H9 (cell line): ENCODE results near the gene AGAP3. TPM values are rescaled to one million over a fixed set of nuclear protein-coding genes. Genes with fewer than 3 reads are reported as not detected.
A peak's percentile ranks its signal among the peaks of the same experiment; 100 is the strongest.

Source experiments
- DNase-seq: peaks from one replicate; pipeline ENCODE4 v3.0.0-alpha.2; 2017
- H2AFZ ChIP-seq: one replicate; pipeline ENCODE4 v1.6.1; 2013; ENCODE audit warnings: mild to moderate bottlenecking, low read length, control low read depth, moderate library complexity
- H2AK5ac ChIP-seq: 2 replicates; pipeline ENCODE4 v1.6.1; 2013; ENCODE audit warnings: low read length, control low read depth, mixed read lengths; ENCODE audit not compliant: insufficient read length
- H2BK120ac ChIP-seq: one replicate; pipeline ENCODE4 v1.6.1; 2013; ENCODE audit warnings: low read depth, mild to moderate bottlenecking, low read length, control low read depth, inconsistent platforms; ENCODE audit not compliant: poor library complexity, severe bottlenecking
- H2BK12ac ChIP-seq: 2 replicates; pipeline ENCODE4 v1.6.1; 2013; ENCODE audit warnings: low read length, control low read depth, mixed read lengths, low read depth; ENCODE audit not compliant: insufficient read length
- H2BK15ac ChIP-seq: 2 replicates; pipeline ENCODE4 v1.6.1; 2013; ENCODE audit warnings: low read depth, low read length, control low read depth
- H2BK20ac ChIP-seq: one replicate; pipeline ENCODE4 v1.6.1; 2013; ENCODE audit warnings: low read depth, mild to moderate bottlenecking, low read length, control low read depth, inconsistent platforms; ENCODE audit not compliant: poor library complexity, severe bottlenecking
- H2BK5ac ChIP-seq: 2 replicates; pipeline ENCODE4 v1.6.1; 2013; ENCODE audit warnings: low read length, control low read depth, mixed read lengths; ENCODE audit not compliant: insufficient read length
- H3K14ac ChIP-seq: 2 replicates; pipeline ENCODE4 v1.6.1; 2013; ENCODE audit warnings: low read length, control low read depth; ENCODE audit not compliant: insufficient read depth
- H3K18ac ChIP-seq: 2 replicates; pipeline ENCODE4 v1.6.1; 2013; ENCODE audit warnings: low read depth, mild to moderate bottlenecking, mixed read lengths, low read length, control low read depth; ENCODE audit not compliant: insufficient read length
- H3K23ac ChIP-seq: 2 replicates; pipeline ENCODE4 v1.6.1; 2013; ENCODE audit warnings: low read length, control low read depth, mixed read lengths, low read depth; ENCODE audit not compliant: insufficient read length
- H3K23me2 ChIP-seq: 2 replicates; pipeline ENCODE4 v1.6.1; 2013; ENCODE audit warnings: low read depth, mild to moderate bottlenecking, mixed read lengths, low read length, control low read depth; ENCODE audit not compliant: insufficient read length, poor library complexity, severe bottlenecking
- H3K27ac ChIP-seq: 2 replicates; pipeline ENCODE4 v1.5.1; 2013; ENCODE audit warnings: low read length, control low read depth, mixed read lengths, low read depth; ENCODE audit not compliant: insufficient read length
- H3K27me3 ChIP-seq: 2 replicates; pipeline ENCODE4 v1.6.1; 2013; ENCODE audit warnings: low read length, control low read depth, inconsistent platforms; ENCODE audit not compliant: insufficient read depth
- H3K4ac ChIP-seq: 2 replicates; pipeline ENCODE4 v1.6.1; 2013; ENCODE audit warnings: low read depth, mild to moderate bottlenecking, control low read depth, inconsistent platforms, low read length, moderate library complexity
- H3K4me1 ChIP-seq: 2 replicates; pipeline ENCODE4 v1.6.1; 2013; ENCODE audit warnings: low read length, control low read depth, inconsistent platforms; ENCODE audit not compliant: insufficient read depth
- H3K4me2 ChIP-seq: 2 replicates; pipeline ENCODE4 v1.6.1; 2013; ENCODE audit warnings: low read length, control low read depth, mixed read lengths; ENCODE audit not compliant: insufficient read length, insufficient read depth
- H3K56ac ChIP-seq: 2 replicates; pipeline ENCODE4 v1.6.1; 2013; ENCODE audit warnings: low read depth, mild to moderate bottlenecking, mixed read lengths, low read length, control low read depth; ENCODE audit not compliant: insufficient read length
- H3K79me1 ChIP-seq: 2 replicates; pipeline ENCODE4 v1.6.1; 2013; ENCODE audit warnings: low read depth, mild to moderate bottlenecking, moderate library complexity, low read length, control low read depth, inconsistent platforms; ENCODE audit not compliant: insufficient read depth, poor library complexity, severe bottlenecking
- H3K79me2 ChIP-seq: 2 replicates; pipeline ENCODE4 v1.6.1; 2013; ENCODE audit warnings: low read length, control low read depth, inconsistent platforms; ENCODE audit not compliant: insufficient read depth
- H3K9ac ChIP-seq: 2 replicates; pipeline ENCODE4 v1.6.1; 2013; ENCODE audit warnings: low read length, control low read depth, mixed read lengths; ENCODE audit not compliant: insufficient read length; ENCODE audit errors: extremely low read depth
- H3K9me3 ChIP-seq: one replicate; pipeline ENCODE4 v1.6.1; 2013; ENCODE audit warnings: low read depth, low read length, inconsistent platforms; ENCODE audit not compliant: control insufficient read depth
- H3T11ph ChIP-seq: one replicate; pipeline ENCODE4 v1.6.1; 2013; ENCODE audit warnings: mild to moderate bottlenecking, low read length, control low read depth, inconsistent platforms
- H4K20me1 ChIP-seq: one replicate; pipeline ENCODE4 v1.6.1; 2013; ENCODE audit not compliant: control insufficient read depth, insufficient read length, insufficient read depth
- H4K5ac ChIP-seq: 2 replicates; pipeline ENCODE4 v1.6.1; 2013; ENCODE audit warnings: low read depth, mild to moderate bottlenecking, mixed read lengths, low read length, control low read depth; ENCODE audit not compliant: insufficient read length
- H4K8ac ChIP-seq: replicated peaks from 2 replicates; pipeline ENCODE4 v1.6.1; 2013; ENCODE audit warnings: low read length, control low read depth, mixed read lengths, low read depth; ENCODE audit not compliant: insufficient read length
- H4K91ac ChIP-seq: 2 replicates; pipeline ENCODE4 v1.6.1; 2013; ENCODE audit warnings: low read depth, mild to moderate bottlenecking, moderate library complexity, mixed read lengths, low read length, control low read depth; ENCODE audit not compliant: insufficient read length
- H3K27ac Mint-ChIP-seq, 3 experiments: 2 replicates in 2 of 3; 3 replicates in 1 of 3; pipeline ENCODE4 v1.8.0; 2020 to 2021; ENCODE audit warnings: mixed read lengths in 3 of 3, mild to moderate bottlenecking in 1 of 3, moderate library complexity in 1 of 3
- H3K27me3 Mint-ChIP-seq: 2 replicates; pipeline ENCODE4 v1.8.0; 2021; ENCODE audit warnings: low read depth, mild to moderate bottlenecking, moderate library complexity, mixed read lengths
- H3K36me3 Mint-ChIP-seq, 3 experiments: 2 replicates in 2 of 3; 3 replicates in 1 of 3; pipeline ENCODE4 v1.8.0; 2020 to 2021; ENCODE audit warnings: low read depth in 3 of 3, mixed read lengths in 3 of 3; ENCODE audit not compliant: insufficient read depth in 1 of 3
- H3K4me1 Mint-ChIP-seq, 2 experiments: 2 replicates each; pipeline ENCODE4 v1.8.0; 2020; ENCODE audit warnings: mixed read lengths in 2 of 2
- H3K4me3 Mint-ChIP-seq, 2 experiments: 2 replicates in 1 of 2; 3 replicates in 1 of 2; pipeline ENCODE4 v1.8.0; 2020 to 2021; ENCODE audit warnings: mild to moderate bottlenecking in 2 of 2, mixed read lengths in 2 of 2, moderate library complexity in 1 of 2
- H3K9me3 Mint-ChIP-seq, 2 experiments: 2 replicates in 1 of 2; 3 replicates in 1 of 2; pipeline ENCODE4 v1.8.0; 2020; ENCODE audit warnings: mild to moderate bottlenecking in 2 of 2, mixed read lengths in 2 of 2, moderate library complexity in 1 of 2
- CTCF ChIP-seq: fragments of 200-600 bp; sonication (generic); conservative IDR thresholded peaks from 3 replicates; pipeline ENCODE4 v1.8.0; 2021; ENCODE audit warnings: antibody characterized with exemption, mild to moderate bottlenecking
- WGBS: extraction: QIAGEN DNeasy Blood & Tissue Kit; methylation state at CpG from one replicate; pipeline ENCODE4 v1.1.7; 2013; ENCODE audit warnings: missing lambda C conversion rate, low lambda C conversion rate, mixed read lengths; ENCODE audit not compliant: insufficient read length; ENCODE audit errors: extremely low coverage; 5-methylcytosine and 5-hydroxymethylcytosine counted together
- total RNA-seq: library from RNA; stranded (reverse); gene quantifications from 2 replicates; pipeline ENCODE4 v1.2.1, GENCODE V29; 2021

The AGAP3 gene
- total RNA-seq, 1 experiment from 2014 or later: 97.7 TPM

GRCh38 chr7:151079199-151079910, 6.9 kb upstream of the AGAP3 start:
- H3K56ac ChIP-seq: no peak overlapping the region
- H4K20me1 ChIP-seq: no peaks in the 10 kb centered on the region
- H3K4me1 Mint-ChIP-seq: peaks cover 32 to 43% of the 10 kb centered on the region in 2 experiments
- H2AK5ac ChIP-seq: no peak overlapping the region
- H4K91ac ChIP-seq: no peak overlapping the region
- H3K27me3 ChIP-seq: no peaks in the 10 kb centered on the region; the same call in 1 of the 2 replicates
- peaks cover 7% of the 10 kb centered on the region for H3K23me2 ChIP-seq
- H3K23ac ChIP-seq: no peak overlapping the region
- no peak overlapping the region for H3K18ac ChIP-seq
- H3K9me3 ChIP-seq: no peaks in the 10 kb centered on the region
- no peak overlapping the region for H3K27ac ChIP-seq
- no peak for DNase-seq
- H4K5ac ChIP-seq: no peak overlapping the region
- H3K4me1 ChIP-seq: no peaks in the 10 kb centered on the region
- no peak overlapping the region for H2BK20ac ChIP-seq
- H2BK120ac ChIP-seq: no peak overlapping the region
- no peaks in the 10 kb centered on the region; the same call in 1 of the 2 replicates for H3K79me2 ChIP-seq
- H3K14ac ChIP-seq: no peak overlapping the region
- no peak overlapping the region for H3T11ph ChIP-seq
- peaks cover 6% of the 10 kb centered on the region for H3K27me3 Mint-ChIP-seq
- H3K79me1 ChIP-seq: no peaks in the 10 kb centered on the region
- no peak overlapping the region for H2BK15ac ChIP-seq
- no peak for TF ChIP-seq CTCF
- peak overlapping the region in 2 of 3 experiments; percentile 66 to 84; a peak in 1 of 7 replicates for H3K27ac Mint-ChIP-seq
- H3K9ac ChIP-seq: no peak overlapping the region
- peak overlapping the region; percentile 79 to 92 for H3K4me3 Mint-ChIP-seq
- no CpG with 5 or more reads among the region's 27 CpGs for WGBS
- H2AFZ ChIP-seq: no peak overlapping the region
- H3K9me3 Mint-ChIP-seq: no peaks in the 10 kb centered on the region
- H2BK12ac ChIP-seq: no peak overlapping the region
- H4K8ac ChIP-seq: no peak overlapping the region
- H3K4ac ChIP-seq: no peak overlapping the region
- H3K36me3 Mint-ChIP-seq: peaks cover 11 to 25% (median 22%) of the 10 kb centered on the region in 3 experiments
- H3K4me2 ChIP-seq: peak overlapping the region; percentile 70
- no peak overlapping the region for H2BK5ac ChIP-seq
